NT2/D1 (cell line): ENCODE data around the gene CCNQ.

Source experiments
- SUZ12 ChIP-seq: IDR thresholded peaks from 2 replicates; pipeline ENCODE4 v1.6.1; 2011; ENCODE audit not compliant: insufficient read length, insufficient read depth; ENCODE audit errors: extremely low read depth
- ZNF274 ChIP-seq: IDR thresholded peaks from 2 replicates; pipeline ENCODE4 v1.6.1; 2011; ENCODE audit warnings: mild to moderate bottlenecking, low read depth, low read length

DNA sequence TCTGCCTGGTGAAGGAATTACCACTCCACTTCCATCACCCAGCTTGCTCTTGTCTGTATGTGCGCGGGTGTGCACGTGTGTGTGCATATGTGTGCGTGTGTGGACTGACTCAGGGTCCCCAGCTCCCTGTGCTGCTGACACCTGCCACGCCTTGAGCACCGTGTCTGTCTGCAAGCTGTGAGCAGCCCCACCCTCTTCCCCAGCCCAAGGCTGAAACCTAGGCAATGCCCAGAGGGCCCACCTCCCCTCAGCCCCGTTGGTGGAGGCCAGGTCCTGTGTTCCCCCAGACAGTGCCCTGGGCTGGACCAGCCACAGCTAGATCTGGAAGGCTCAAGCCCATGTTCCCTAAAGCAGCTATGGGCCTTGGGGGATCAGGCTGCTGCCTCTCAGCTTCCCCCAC lies 2.0 kb upstream of the CCNQ start:
- TF ChIP-seq ZNF274 (no peak), SUZ12 (no peak)
